Activated CD8-positive, alpha-beta T cell treated with anti-CD3 and anti-CD28 coated beads, Interleukin-2, amount 10 ng/mL, durations not matched to agents 7 days and 5 days (primary cell): ENCODE results near the gene TECPR1. TPM values are rescaled to one million over a fixed set of nuclear protein-coding genes. Genes with fewer than 3 reads are reported as not detected.

ENCODE experiments used
- ATAC-seq: fragments of 150-1000 bp; cut with Tn5 transposase; one replicate; pipeline ENCODE4 v1.10.0; 2021; ENCODE audit warnings: moderate library complexity
- CTCF ChIA-PET: fragments of 350-600 bp; sonication (Branson Sonifier 250); formaldehyde crosslinking; loops from one replicate; lab custom pipeline; 2021; ENCODE audit warnings: antibody characterized with exemption; lab: Charles Lee
- POLR2A ChIA-PET: fragments of 350-600 bp; sonication (Branson Sonifier 250); formaldehyde crosslinking; loops from one replicate; lab custom pipeline; 2021; ENCODE audit warnings: antibody characterized with exemption; lab: Charles Lee
- DNase-seq: peaks from one replicate; pipeline ENCODE4 v3.0.0-alpha.2; 2020
- H3K27ac Mint-ChIP-seq: one replicate; pipeline ENCODE4 v1.8.0; 2021; ENCODE audit warnings: mild to moderate bottlenecking, mixed read lengths
- H3K27me3 Mint-ChIP-seq: one replicate; pipeline ENCODE4 v1.8.0; 2021; ENCODE audit warnings: low read depth, mixed read lengths
- H3K36me3 Mint-ChIP-seq: one replicate; pipeline ENCODE4 v1.8.0; 2021; ENCODE audit warnings: low read depth, mixed read lengths
- H3K4me1 Mint-ChIP-seq: one replicate; pipeline ENCODE4 v1.8.0; 2021; ENCODE audit warnings: low read depth, mixed read lengths
- H3K4me3 Mint-ChIP-seq: one replicate; pipeline ENCODE4 v1.8.0; 2021; ENCODE audit warnings: mild to moderate bottlenecking, mixed read lengths
- H3K9me3 Mint-ChIP-seq: one replicate; pipeline ENCODE4 v1.8.0; 2022; ENCODE audit warnings: mixed read lengths; ENCODE audit not compliant: insufficient read depth
- total RNA-seq, 2 experiments: library from RNA; stranded (reverse); gene quantifications; one replicate each; pipeline ENCODE4 v1.2.3, GENCODE V29; 2021

Gene TECPR1
- total RNA-seq, 2 experiments from 2014 or later, result 49.3 to 55.9 TPM

DNA sequence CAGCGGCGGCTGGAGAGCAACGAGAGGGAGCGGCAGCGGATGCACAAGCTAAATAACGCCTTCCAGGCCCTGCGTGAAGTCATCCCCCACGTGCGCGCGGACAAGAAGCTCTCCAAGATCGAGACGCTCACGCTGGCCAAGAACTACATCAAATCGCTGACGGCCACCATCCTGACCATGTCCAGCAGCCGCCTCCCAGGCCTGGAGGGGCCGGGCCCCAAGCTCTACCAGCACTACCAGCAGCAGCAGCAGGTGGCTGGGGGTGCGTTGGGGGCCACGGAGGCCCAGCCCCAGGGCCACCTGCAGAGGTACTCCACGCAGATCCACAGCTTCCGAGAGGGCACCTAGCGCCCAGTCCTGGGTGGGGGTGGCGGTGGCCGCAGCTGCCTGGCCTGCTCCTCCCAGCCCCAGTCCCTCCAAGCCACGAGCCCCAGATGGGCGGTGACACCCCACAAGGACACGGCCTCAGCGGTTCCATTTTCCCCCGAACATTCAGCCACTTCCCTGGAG, 39.4 kb downstream of the TECPR1 start:
- H3K27me3 Mint-ChIP-seq, result peaks cover 4% of the 10 kb centered on the region
- peaks cover 5% of the 10 kb centered on the region for H3K4me1 Mint-ChIP-seq
- ATAC-seq, result no peak
- ChIA-PET POLR2A (interaction anchor here (0.5 to 1.4 kb wide), 3 partner anchors 10 to 563 kb away, joined by 4 to 6 read pairs (median 5); no protein-coding TSS in a partner anchor), CTCF (no interaction called here)
- H3K27ac Mint-ChIP-seq, result no peak overlapping the region
- H3K9me3 Mint-ChIP-seq, result no peaks in the 10 kb centered on the region
- no peak overlapping the region for H3K4me3 Mint-ChIP-seq
- H3K36me3 Mint-ChIP-seq, result no peaks in the 10 kb centered on the region
- no peak for DNase-seq

DNA sequence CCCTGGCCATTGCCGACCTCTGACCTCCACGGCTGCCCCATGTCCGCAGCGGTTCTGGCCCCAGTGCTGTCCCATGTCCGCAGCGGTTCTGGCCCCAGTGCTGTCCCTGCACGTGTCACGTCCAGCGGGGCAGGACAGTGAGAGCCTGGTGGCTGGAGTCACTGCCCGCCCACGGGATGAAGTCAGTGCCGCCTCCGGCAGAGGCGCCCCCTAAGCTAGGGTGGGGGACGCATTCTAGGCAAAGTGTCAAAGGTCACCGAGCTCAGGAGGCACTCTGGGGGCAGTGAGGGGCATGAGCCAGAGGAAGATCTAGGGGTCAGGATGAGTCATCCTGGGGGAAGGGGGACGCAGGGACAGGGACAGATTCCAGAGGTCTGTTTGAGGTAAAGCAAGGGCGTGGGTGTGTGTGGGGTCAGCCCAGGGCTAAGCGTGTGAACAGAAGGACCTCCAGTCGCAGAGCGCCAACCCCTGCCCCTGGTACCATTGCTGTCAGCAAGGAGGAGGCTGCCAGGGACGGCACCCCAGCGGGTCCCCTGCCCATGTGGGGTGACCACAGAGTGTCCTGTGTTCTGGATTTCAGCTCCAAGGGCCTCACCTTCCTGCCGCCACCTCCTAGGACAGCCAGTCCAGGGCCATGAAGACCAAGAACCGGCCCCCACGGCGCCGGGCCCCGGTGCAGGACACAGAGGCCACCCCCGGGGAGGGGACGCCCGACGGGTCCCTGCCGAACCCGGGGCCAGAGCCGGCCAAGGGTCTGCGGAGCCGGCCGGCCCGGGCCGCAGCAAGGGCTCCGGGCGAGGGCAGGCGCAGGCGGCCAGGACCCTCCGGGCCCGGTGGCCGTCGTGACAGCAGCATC, 40.1 kb downstream of the TECPR1 start:
- H3K36me3 Mint-ChIP-seq, result peaks cover 3% of the 10 kb centered on the region
- H3K27ac Mint-ChIP-seq, result no peak overlapping the region
- peaks cover 4% of the 10 kb centered on the region for H3K27me3 Mint-ChIP-seq
- CTCF ChIA-PET, result no interaction called here
- DNase-seq, result no peak
- POLR2A ChIA-PET, result interaction anchor here (1.4 kb wide), 1 partner anchor 9 kb away, joined by 6 read pairs; no protein-coding TSS in a partner anchor
- H3K4me3 Mint-ChIP-seq, result peak overlapping the region; percentile 38
- H3K4me1 Mint-ChIP-seq, result peaks cover 5% of the 10 kb centered on the region
- peak; percentile 26 for ATAC-seq
- no peaks in the 10 kb centered on the region for H3K9me3 Mint-ChIP-seq

DNA sequence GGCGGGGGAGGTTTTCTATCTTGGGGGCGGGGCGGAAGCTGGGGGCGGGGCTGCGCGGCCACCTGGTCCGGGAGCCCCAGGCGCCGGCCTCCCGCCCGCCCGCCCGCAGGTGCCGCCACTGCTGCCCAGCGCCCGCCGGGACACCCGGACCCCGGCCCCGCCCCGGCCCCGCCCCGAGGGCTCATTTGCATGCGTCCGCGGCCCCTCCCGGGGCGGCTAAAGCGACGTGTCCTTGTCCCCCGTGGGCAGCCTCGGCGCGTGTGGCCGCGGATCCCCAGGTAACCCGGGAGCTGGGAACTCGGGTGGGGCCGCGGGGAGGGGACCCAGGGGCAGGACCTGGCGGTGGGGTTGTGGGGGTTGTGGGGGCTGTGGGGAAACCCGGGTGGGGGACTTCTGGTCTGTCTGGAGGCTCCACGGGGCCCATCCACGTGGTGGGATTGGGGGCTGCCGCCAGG, 40.8 kb downstream of the TECPR1 start, which contains the start of gene BHLHA15:
BHLHA15 (plus strand) TSS at position 219 of the 455 bp plus-strand sequence. CDS start 871 bp downstream, outside the sequence.
- no peaks in the 10 kb centered on the region for H3K9me3 Mint-ChIP-seq
- H3K27ac Mint-ChIP-seq, result no peak within 1 kb of the TSS
- H3K36me3 Mint-ChIP-seq, result peaks cover 5% of the 10 kb centered on the region
- ATAC-seq (peak; percentile 38), DNase-seq (no peak)
- peaks cover 5% of the 10 kb centered on the region for H3K4me1 Mint-ChIP-seq
- H3K27me3 Mint-ChIP-seq, result peaks cover 4% of the 10 kb centered on the region
- POLR2A ChIA-PET, result no interaction called here
- CTCF ChIA-PET, result no interaction called here
- peak within 1 kb of the TSS; percentile 38 for H3K4me3 Mint-ChIP-seq

DNA sequence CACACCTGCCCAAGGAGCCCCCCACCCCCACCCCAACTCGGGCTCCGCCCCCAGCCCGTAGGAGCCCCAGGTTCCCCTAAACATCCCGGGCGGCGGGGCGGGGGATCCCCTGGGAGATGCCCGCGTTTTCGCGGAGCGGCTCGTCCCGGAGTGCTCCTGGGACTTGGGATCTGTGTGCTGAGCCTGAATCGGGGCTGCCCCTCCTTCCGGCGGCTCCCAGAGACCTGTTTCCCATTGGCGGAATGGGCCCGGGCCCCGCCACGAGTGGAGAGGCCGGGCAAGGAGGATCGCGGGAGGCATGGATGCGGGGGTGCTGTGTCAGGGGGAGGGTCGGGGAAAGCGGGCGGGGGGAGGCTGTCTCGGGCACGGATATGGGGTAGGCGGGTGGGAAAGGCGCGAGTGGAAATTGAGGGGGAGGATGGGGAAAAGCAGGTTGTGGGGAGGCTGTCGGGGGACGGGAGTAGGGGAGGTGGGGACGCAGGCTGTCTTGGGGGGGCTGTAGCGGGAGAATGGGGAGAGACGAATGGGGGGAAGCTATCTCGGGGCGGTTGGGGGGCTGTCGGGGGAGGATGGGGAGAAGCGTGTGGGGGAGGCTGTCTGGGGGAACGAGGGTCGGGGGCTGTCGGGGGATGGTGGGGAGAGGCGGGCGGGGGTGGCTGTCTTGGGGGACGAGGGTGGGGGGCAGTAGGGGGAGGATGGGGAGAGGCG, 41.4 kb downstream of the TECPR1 start:
- Mint-ChIP-seq H3K27ac (no peak overlapping the region), H3K4me1 (peaks cover 5% of the 10 kb centered on the region), H3K9me3 (no peaks in the 10 kb centered on the region), H3K4me3 (no peak overlapping the region), H3K36me3 (peaks cover 10% of the 10 kb centered on the region), H3K27me3 (peaks cover 4% of the 10 kb centered on the region)
- no peak for ATAC-seq
- DNase-seq, result no peak
- ChIA-PET CTCF (no interaction called here), POLR2A (no interaction called here)

DNA sequence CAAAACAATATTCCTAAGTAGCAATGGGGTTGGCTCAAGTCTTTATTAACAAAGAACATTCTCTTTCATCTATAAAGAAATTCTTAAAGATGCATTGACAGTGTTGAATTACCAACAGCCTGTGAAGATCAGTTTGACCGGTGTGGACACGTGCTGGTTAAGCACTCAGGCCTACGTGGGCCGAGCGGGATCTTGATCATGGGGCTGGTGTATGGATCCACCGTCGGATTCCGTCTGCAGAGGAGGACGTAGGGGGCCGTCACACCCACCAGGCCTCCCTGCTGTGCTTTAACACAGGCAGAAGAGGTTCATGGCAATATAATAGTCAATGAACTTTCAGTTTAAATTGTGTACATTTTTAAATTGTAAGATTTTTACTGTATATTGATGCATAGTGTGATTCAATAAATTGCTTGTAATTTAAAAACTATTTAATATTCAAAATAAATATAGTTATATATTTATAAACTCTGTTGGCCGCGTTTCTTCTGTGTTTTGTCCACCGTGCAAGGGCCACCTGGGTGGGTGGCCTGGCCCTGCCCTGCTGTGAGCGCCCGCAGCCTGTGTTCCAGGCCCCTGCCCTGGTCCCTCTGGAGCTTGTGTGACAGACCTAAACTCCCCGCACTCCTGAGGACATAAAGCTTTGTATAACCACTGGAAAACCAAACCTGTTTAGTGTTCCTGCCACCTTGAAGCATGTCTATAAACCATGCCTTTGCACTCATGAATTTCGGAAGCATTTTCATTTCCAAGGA, 42.7 kb downstream of the TECPR1 start:
- H3K36me3 Mint-ChIP-seq, result peaks cover 19% of the 10 kb centered on the region
- H3K4me3 Mint-ChIP-seq, result no peak overlapping the region

DNA sequence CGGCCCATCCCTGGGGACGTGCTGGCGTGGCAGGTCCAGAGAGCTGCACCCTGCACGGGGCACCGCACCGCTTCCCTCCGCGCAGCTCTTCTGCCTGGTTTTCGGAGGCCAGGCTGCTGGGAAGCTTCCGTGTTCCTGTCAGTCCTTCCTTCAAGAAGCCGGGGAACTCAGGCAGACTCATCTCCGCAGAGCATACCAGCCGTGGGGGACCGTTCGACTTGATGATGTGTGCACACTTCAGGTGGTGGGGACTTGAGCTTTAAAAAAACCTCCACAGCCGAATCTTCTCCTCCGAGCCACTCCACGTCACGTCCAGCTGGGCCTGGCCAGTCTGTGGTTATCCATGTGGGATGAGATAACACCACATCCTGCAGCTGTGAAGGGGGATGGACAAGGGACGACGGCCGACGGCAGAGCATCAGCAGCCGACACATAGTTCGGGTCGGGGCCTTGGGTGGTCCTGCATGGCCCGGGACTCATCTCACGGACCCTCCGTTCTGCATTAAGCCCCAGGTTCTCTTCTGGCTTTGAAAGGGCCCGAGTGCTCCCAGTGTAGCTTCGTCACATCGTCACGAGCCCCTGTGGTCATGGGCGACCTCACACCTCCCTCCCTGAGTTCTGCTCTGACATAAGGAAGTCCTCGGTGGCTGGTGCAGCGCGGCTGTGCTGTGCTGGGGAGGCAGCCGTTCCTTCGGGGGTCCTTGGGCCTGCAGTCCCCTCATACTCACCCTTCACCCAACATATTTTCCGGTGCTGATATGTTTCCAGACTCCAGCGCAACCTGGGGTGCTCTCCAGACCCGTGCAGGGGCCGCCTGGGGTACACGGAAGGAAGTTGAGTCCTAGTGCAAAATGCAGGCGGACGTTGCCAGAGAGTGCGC, 45.3 kb downstream of the TECPR1 start:
- CTCF ChIA-PET, result no interaction called here
- H3K27me3 Mint-ChIP-seq, result peaks cover under 1% of the 10 kb centered on the region

More for the DNA sequence above, 42.7 kb downstream of the TECPR1 start:
- Mint-ChIP-seq H3K27me3 (peaks cover 4% of the 10 kb centered on the region), H3K9me3 (no peaks in the 10 kb centered on the region), H3K4me1 (peaks cover 8% of the 10 kb centered on the region), H3K27ac (no peak overlapping the region)
- POLR2A ChIA-PET, result no interaction called here
- CTCF ChIA-PET, result no interaction called here
- DNase-seq (no peak), ATAC-seq (no peak)

DNA sequence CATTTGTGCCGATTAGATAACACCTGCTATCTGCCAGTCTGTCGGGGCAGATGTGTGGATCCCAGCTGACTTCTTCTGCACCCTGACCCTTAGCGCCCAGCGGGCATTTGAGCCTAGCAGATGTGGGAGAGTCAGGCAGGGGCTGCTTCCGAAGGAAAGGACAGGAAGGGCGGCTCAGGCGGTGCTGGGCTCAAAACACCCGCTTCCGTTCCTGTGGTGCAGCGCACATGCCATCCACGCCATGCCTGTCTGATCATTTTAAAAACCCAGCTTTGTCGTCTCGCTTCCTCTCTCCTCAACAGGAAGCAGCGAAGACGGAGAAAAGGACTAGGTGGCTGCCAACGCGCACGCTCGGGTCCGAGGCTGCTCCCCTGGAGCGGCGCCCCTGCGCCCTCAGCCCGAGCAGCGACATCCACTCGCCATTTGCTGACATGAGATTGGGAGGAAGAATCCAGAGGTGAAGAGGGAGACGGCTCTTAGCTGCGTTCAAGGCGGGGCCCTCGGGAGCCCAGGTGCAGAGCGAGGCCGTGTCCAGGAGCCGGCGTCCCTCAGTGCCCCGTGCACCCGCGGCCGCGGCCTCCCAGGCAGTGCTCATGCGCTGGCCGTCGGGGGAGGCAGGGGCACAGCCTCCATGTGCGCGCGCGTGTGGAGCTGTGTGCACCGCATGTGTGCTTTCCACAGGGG, 46.7 kb downstream of the TECPR1 start:
- H3K9me3 Mint-ChIP-seq, result no peaks in the 10 kb centered on the region
- DNase-seq, result no peak
- H3K4me1 Mint-ChIP-seq, result peaks cover 41% of the 10 kb centered on the region
- H3K27ac Mint-ChIP-seq, result no peak overlapping the region
- ATAC-seq, result no peak
- H3K36me3 Mint-ChIP-seq, result peaks cover 26% of the 10 kb centered on the region
- ChIA-PET CTCF (no interaction called here), POLR2A (no interaction called here)
- H3K27me3 Mint-ChIP-seq, result no peaks in the 10 kb centered on the region
- no peak overlapping the region for H3K4me3 Mint-ChIP-seq

More for the DNA sequence above, 45.3 kb downstream of the TECPR1 start:
- H3K36me3 Mint-ChIP-seq, result peaks cover 26% of the 10 kb centered on the region
- DNase-seq (no peak), ATAC-seq (no peak)
- no peaks in the 10 kb centered on the region for H3K9me3 Mint-ChIP-seq
- no peak overlapping the region for H3K27ac Mint-ChIP-seq
- no peak overlapping the region for H3K4me3 Mint-ChIP-seq
- POLR2A ChIA-PET, result no interaction called here
- peaks cover 28% of the 10 kb centered on the region for H3K4me1 Mint-ChIP-seq

DNA sequence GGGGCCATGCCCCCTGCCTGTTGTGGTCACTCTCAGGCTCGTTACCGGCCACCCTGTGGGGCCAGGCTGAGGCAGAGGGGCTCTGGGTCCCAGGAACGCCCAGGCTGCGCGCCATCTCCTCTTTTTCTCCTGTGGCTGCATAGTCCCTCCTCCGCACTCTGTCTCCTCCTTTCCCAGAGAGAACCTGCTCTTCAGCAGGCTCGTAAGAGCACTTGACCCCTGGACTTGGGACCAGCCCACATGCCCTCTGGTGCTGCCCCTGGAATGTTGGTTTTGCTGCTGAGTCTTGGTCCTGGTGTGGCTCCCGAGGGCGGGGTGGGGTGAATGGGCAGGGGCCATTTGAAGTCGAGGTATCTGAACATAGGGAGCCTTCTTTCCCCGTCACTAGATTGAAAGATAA, 47.4 kb downstream of the TECPR1 start:
- ATAC-seq (no peak), DNase-seq (no peak)
- H3K36me3 Mint-ChIP-seq, result peaks cover 28% of the 10 kb centered on the region
- H3K27ac Mint-ChIP-seq, result no peak overlapping the region
- ChIA-PET CTCF (interaction anchor here (1.3 to 1.4 kb wide), 2 partner anchors 39 to 46 kb away, joined by 3 to 4 read pairs; no protein-coding TSS in a partner anchor), POLR2A (no interaction called here)
- H3K4me1 Mint-ChIP-seq, result peaks cover 45% of the 10 kb centered on the region
- H3K27me3 Mint-ChIP-seq, result no peaks in the 10 kb centered on the region
- H3K9me3 Mint-ChIP-seq, result no peaks in the 10 kb centered on the region
- no peak overlapping the region for H3K4me3 Mint-ChIP-seq

DNA sequence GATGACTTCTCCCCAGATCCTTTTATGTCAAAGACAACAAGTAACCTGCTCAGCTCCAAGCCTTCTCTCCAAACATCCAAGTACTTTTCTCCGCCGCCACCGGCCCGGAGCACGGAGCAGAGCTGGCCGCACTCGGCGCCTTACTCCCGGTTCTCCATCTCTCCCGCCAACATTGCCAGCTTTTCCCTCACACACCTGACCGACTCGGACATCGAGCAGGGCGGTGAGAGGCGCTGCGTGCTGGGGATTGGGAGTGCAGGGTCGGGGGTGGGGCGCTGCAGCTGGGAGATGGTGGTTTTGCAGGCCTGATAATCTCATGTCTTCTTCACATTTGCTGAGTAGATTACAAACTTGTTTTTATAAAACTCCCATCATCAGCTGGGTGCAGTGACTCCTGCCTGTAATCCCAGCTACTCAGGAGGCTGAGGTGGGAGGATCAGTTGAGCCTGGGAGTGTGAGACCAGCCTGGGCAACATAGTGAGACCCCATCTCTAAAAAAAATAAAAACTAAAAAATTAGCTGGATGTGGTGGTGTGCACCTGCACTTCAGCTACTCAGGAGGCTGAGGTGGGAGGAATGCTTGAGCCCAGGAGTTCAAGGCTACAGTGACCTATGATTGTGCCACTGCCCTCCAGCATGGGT, 47.9 kb downstream of the TECPR1 start:
- no peaks in the 10 kb centered on the region for H3K9me3 Mint-ChIP-seq
- ChIA-PET CTCF (interaction anchor here (1.3 to 3.2 kb wide), 3 partner anchors 39 to 183 kb away, joined by 3 to 15 read pairs (median 4); no protein-coding TSS in a partner anchor), POLR2A (interaction anchor here (1.9 to 2.1 kb wide), 2 partner anchors 9 to 47 kb away, joined by 6 to 10 read pairs; partner anchors contain the start of gene TECPR1)
- H3K4me3 Mint-ChIP-seq, result no peak overlapping the region
- peaks cover 31% of the 10 kb centered on the region for H3K36me3 Mint-ChIP-seq
- DNase-seq (no peak), ATAC-seq (no peak)
- no peaks in the 10 kb centered on the region for H3K27me3 Mint-ChIP-seq
- peaks cover 47% of the 10 kb centered on the region for H3K4me1 Mint-ChIP-seq
- no peak overlapping the region for H3K27ac Mint-ChIP-seq
